K562 (cell line): ENCODE measurements around the gene KRTAP5-6.

ENCODE experiments used
- CTCF ChIP-seq, 3 experiments: IDR thresholded peaks in 2 of 3; conservative IDR thresholded peaks in 1 of 3; 2 replicates each; pipeline ENCODE4 v1.5.1; 2011 to 2012; ENCODE audit warnings: low read length in 3 of 3, mild to moderate bottlenecking in 3 of 3, control low read depth in 2 of 3, improper control_type of control experiment in 1 of 3, inconsistent platforms in 1 of 3, low read depth in 1 of 3, mixed read lengths in 1 of 3, moderate library complexity in 1 of 3; ENCODE audit not compliant: insufficient read depth in 2 of 3
- NR2F6 ChIP-seq: fragments of 450-650 bp; formaldehyde crosslinking; IDR thresholded peaks from 2 replicates; pipeline ENCODE4 v1.4.0; 2020; ENCODE audit warnings: mild to moderate bottlenecking
- SMAD1 ChIP-seq: fragments of 150-350 bp; IDR thresholded peaks from 2 replicates; pipeline ENCODE4 v1.6.1; 2014; ENCODE audit warnings: low read length, low read depth; ENCODE audit not compliant: partially characterized antibody
- ZFP36 ChIP-seq: fragments of 150-350 bp; IDR thresholded peaks from 2 replicates; pipeline ENCODE4 v1.6.1; 2018; ENCODE audit warnings: low read length, low read depth; ENCODE audit not compliant: partially characterized antibody

- TF ChIP-seq CTCF (IDR thresholded peaks at IDR 0.05 in 2 of 3, conservative IDR thresholded peaks at IDR 0.05 in 1 of 3; ENCODE audit: insufficient read depth in 2 of 3, low read depth in 1 of 3, low read length in 3 of 3) (no peak), NR2F6 (CRISPR knock-in tag) (no peak), ZFP36 (no peak), SMAD1 (no peak)
Observed at GRCh38 chr11:1735271-1735670, 38.3 kb downstream of the KRTAP5-6 start.
